Frontal cortex (tissue), 4 donors: ENCODE measurements around the gene CBY1. TPM values are rescaled to one million over a fixed set of nuclear protein-coding genes. Genes with fewer than 3 reads are reported as not detected.
"Not testable (repeated sequence)": the region's sequence is repeated elsewhere in the genome, so short reads cannot be mapped to it uniquely, and the experiment has no call there.

ENCODE experiments used
- DNase-seq, 2 donors: peaks; one replicate each; pipeline ENCODE4 v3.0.0; 2012; ENCODE audit warnings: low spot score in 2 of 2
- FAIRE-seq: peaks from 2 replicates; lab custom pipeline; 2012; peaks lifted over from hg19 to GRCh38; lab: Jason Lieb, UNC
- total RNA-seq: library from RNA; depleted of rRNA; stranded (reverse); fragments of >200 nt; gene quantifications from one replicate; pipeline ENCODE4 v1.2.3, GENCODE V29; 2014
- donor health status: control.
- donor health status: control.
- donor health status: control.

Gene CBY1
- total RNA-seq, 1 donor from 2014 or later: 18.3 TPM

- not testable (repeated sequence) for FAIRE-seq
Observed at GRCh38 chr22:38644245-38644644, 12.2 kb upstream of the CBY1 start.

GRCh38 chr22:38645430-38645829 is 11.0 kb upstream of the CBY1 start:
- DNase-seq (no peak), FAIRE-seq (no peak)

More at GRCh38 chr22:38644245-38644644, 12.2 kb upstream of the CBY1 start:
- DNase-seq: not testable (repeated sequence)

- DNase-seq: no peak
Observed at GRCh38 chr22:38649841-38650522, 6.5 kb upstream of the CBY1 start.

GRCh38 chr22:38652859-38653258 is 3.6 kb upstream of the CBY1 start:
- DNase-seq (no peak), FAIRE-seq (no peak)

More at GRCh38 chr22:38649841-38650522, 6.5 kb upstream of the CBY1 start:
- FAIRE-seq: no peak

- DNase-seq: no peak
Observed at GRCh38 chr22:38653741-38654140, 2.7 kb upstream of the CBY1 start.

GRCh38 chr22:38655519-38656255 is 751 bp upstream of the CBY1 start:
- peak in 1 of 2 donors; percentile 25 for DNase-seq
- FAIRE-seq: no peak

More at GRCh38 chr22:38653741-38654140, 2.7 kb upstream of the CBY1 start:
- FAIRE-seq: no peak

GRCh38 chr22:38657045-38657909 is 839 bp downstream of the CBY1 start:
- FAIRE-seq: no peak

GRCh38 chr22:38674888-38675287 is 18.4 kb downstream of the CBY1 start:
- no peak for FAIRE-seq

More at GRCh38 chr22:38657045-38657909, 839 bp downstream of the CBY1 start:
- DNase-seq: no peak

GRCh38 chr22:38675833-38676232 is 19.4 kb downstream of the CBY1 start:
- FAIRE-seq: no peak
- no peak for DNase-seq

More at GRCh38 chr22:38674888-38675287, 18.4 kb downstream of the CBY1 start:
- DNase-seq: peak in 1 of 2 donors; percentile 37

GRCh38 chr22:38681582-38682335 is 25.3 kb downstream of the CBY1 start, which contains the start of gene TOMM22:
TOMM22 (plus strand) TSS chr22:38681957; CDS start chr22:38681979, 22 bp downstream.
- DNase-seq: peak; percentile 92 to 96
- no peak for FAIRE-seq

GRCh38 chr22:38684895-38685294 is 28.5 kb downstream of the CBY1 start:
- DNase-seq (no peak), FAIRE-seq (no peak)

- FAIRE-seq (no peak), DNase-seq (no peak)
Observed at GRCh38 chr22:38685761-38686160, 29.3 kb downstream of the CBY1 start.

- DNase-seq (no peak), FAIRE-seq (no peak)
Observed at GRCh38 chr22:38689651-38690050, 33.2 kb downstream of the CBY1 start.

- DNase-seq (no peak), FAIRE-seq (no peak)
Observed at GRCh38 chr22:38694049-38694448, 37.6 kb downstream of the CBY1 start.

- DNase-seq: no peak
- no peak for FAIRE-seq
Observed at GRCh38 chr22:38694940-38695339, 38.5 kb downstream of the CBY1 start.

- no peak for FAIRE-seq
- DNase-seq: peak in 1 of 2 donors; percentile 42
Observed at GRCh38 chr22:38696606-38697424, 40.4 kb downstream of the CBY1 start.

- DNase-seq (no peak), FAIRE-seq (no peak)
Observed at GRCh38 chr22:38697425-38698089, 41.1 kb downstream of the CBY1 start.
